ENCODE results near the gene KCND2.

The KCND2 gene

GRCh38 chr7:120658516-120658915 lies 385.5 kb downstream of the KCND2 start:
- Histone ChIP-seq H3K27ac (ENCODE audit: low read depth, low read length) (no peak overlapping the region), H4K20me1 (ENCODE audit: control insufficient read depth, insufficient read depth, low read depth, low read length) (no peaks in the 10 kb centered on the region), H3K4me3 (ENCODE audit: low read length) (no peak overlapping the region), H3K4me1 (ENCODE audit: control insufficient read depth, low read length) (no peaks in the 10 kb centered on the region), H3K4me2 (ENCODE audit: low read length) (no peak overlapping the region), H3F3A (ENCODE audit: control insufficient read depth, insufficient read depth) (no peaks in the 10 kb centered on the region), H3K36me3 (ENCODE audit: control insufficient read depth, low read length) (no peaks in the 10 kb centered on the region), H3K27me3 (ENCODE audit: control insufficient read depth, low read length) (no peaks in the 10 kb centered on the region), H3K9me3 (ENCODE audit: control insufficient read depth, insufficient read depth, low read length) (no peaks in the 10 kb centered on the region), H3K9me2 (replicated peaks; ENCODE audit: control insufficient read depth, low read length) (no peaks in the 10 kb centered on the region), H3K79me2 (ENCODE audit: control insufficient read depth, low read length) (no peaks in the 10 kb centered on the region)
- TF ChIP-seq EZH2phosphoT487 (IDR thresholded peaks at IDR 0.05; ENCODE audit: borderline replicate concordance, low read length) (no peak), CTCF (IDR thresholded peaks at IDR 0.05; ENCODE audit: low read depth, low read length, poor library complexity, severe bottlenecking) (no peak)

- Histone ChIP-seq H3K4me1 (ENCODE audit: control insufficient read depth, low read length) (no peaks in the 10 kb centered on the region), H3K36me3 (ENCODE audit: control insufficient read depth, low read length) (no peaks in the 10 kb centered on the region), H3K4me2 (ENCODE audit: low read length) (no peak overlapping the region), H3K9me3 (ENCODE audit: control insufficient read depth, insufficient read depth, low read length) (no peaks in the 10 kb centered on the region), H3K9me2 (replicated peaks; ENCODE audit: control insufficient read depth, low read length) (no peaks in the 10 kb centered on the region), H3K27ac (ENCODE audit: low read depth, low read length) (no peak overlapping the region), H4K20me1 (ENCODE audit: control insufficient read depth, insufficient read depth, low read depth, low read length) (no peaks in the 10 kb centered on the region), H3F3A (ENCODE audit: control insufficient read depth, insufficient read depth) (no peaks in the 10 kb centered on the region), H3K79me2 (ENCODE audit: control insufficient read depth, low read length) (no peaks in the 10 kb centered on the region), H3K27me3 (ENCODE audit: control insufficient read depth, low read length) (no peaks in the 10 kb centered on the region), H3K4me3 (ENCODE audit: low read length) (no peak overlapping the region)
- TF ChIP-seq CTCF (IDR thresholded peaks at IDR 0.05; ENCODE audit: low read depth, low read length, poor library complexity, severe bottlenecking), result no peak
- no peak for TF ChIP-seq EZH2phosphoT487 (IDR thresholded peaks at IDR 0.05; ENCODE audit: borderline replicate concordance, low read length)
Observed at GRCh38 chr7:120662291-120662690, 389.3 kb downstream of the KCND2 start.

- Histone ChIP-seq H4K20me1 (ENCODE audit: control insufficient read depth, insufficient read depth, low read depth, low read length) (no peaks in the 10 kb centered on the region), H3F3A (ENCODE audit: control insufficient read depth, insufficient read depth) (no peaks in the 10 kb centered on the region), H3K4me1 (ENCODE audit: control insufficient read depth, low read length) (no peaks in the 10 kb centered on the region), H3K79me2 (ENCODE audit: control insufficient read depth, low read length) (no peaks in the 10 kb centered on the region), H3K27me3 (ENCODE audit: control insufficient read depth, low read length) (no peaks in the 10 kb centered on the region), H3K4me2 (ENCODE audit: low read length) (no peak overlapping the region), H3K4me3 (ENCODE audit: low read length) (no peak overlapping the region), H3K9me2 (replicated peaks; ENCODE audit: control insufficient read depth, low read length) (no peaks in the 10 kb centered on the region), H3K9me3 (ENCODE audit: control insufficient read depth, insufficient read depth, low read length) (no peaks in the 10 kb centered on the region), H3K36me3 (ENCODE audit: control insufficient read depth, low read length) (no peaks in the 10 kb centered on the region), H3K27ac (ENCODE audit: low read depth, low read length) (no peak overlapping the region)
- TF ChIP-seq EZH2phosphoT487 (IDR thresholded peaks at IDR 0.05; ENCODE audit: borderline replicate concordance, low read length) (no peak), CTCF (IDR thresholded peaks at IDR 0.05; ENCODE audit: low read depth, low read length, poor library complexity, severe bottlenecking) (no peak)
Observed at GRCh38 chr7:120665068-120665467, 392.1 kb downstream of the KCND2 start.

GRCh38 chr7:120675076-120675475 lies 402.1 kb downstream of the KCND2 start:
- Histone ChIP-seq H3K79me2 (ENCODE audit: control insufficient read depth, low read length) (no peaks in the 10 kb centered on the region), H3K27ac (ENCODE audit: low read depth, low read length) (no peak overlapping the region), H3K9me2 (replicated peaks; ENCODE audit: control insufficient read depth, low read length) (no peaks in the 10 kb centered on the region), H3K4me3 (ENCODE audit: low read length) (no peak overlapping the region), H3K4me2 (ENCODE audit: low read length) (no peak overlapping the region), H3F3A (ENCODE audit: control insufficient read depth, insufficient read depth) (no peaks in the 10 kb centered on the region), H3K27me3 (ENCODE audit: control insufficient read depth, low read length) (no peaks in the 10 kb centered on the region), H3K9me3 (ENCODE audit: control insufficient read depth, insufficient read depth, low read length) (no peaks in the 10 kb centered on the region), H3K36me3 (ENCODE audit: control insufficient read depth, low read length) (no peaks in the 10 kb centered on the region), H3K4me1 (ENCODE audit: control insufficient read depth, low read length) (no peaks in the 10 kb centered on the region), H4K20me1 (ENCODE audit: control insufficient read depth, insufficient read depth, low read depth, low read length) (no peaks in the 10 kb centered on the region; the same call in 1 of the 2 replicates)
- TF ChIP-seq EZH2phosphoT487 (IDR thresholded peaks at IDR 0.05; ENCODE audit: borderline replicate concordance, low read length) (no peak), CTCF (IDR thresholded peaks at IDR 0.05; ENCODE audit: low read depth, low read length, poor library complexity, severe bottlenecking) (no peak)

Measured in DOHH2 (cell line).